ENCODE results near the gene GNG13.

GNG13 gene

DNA sequence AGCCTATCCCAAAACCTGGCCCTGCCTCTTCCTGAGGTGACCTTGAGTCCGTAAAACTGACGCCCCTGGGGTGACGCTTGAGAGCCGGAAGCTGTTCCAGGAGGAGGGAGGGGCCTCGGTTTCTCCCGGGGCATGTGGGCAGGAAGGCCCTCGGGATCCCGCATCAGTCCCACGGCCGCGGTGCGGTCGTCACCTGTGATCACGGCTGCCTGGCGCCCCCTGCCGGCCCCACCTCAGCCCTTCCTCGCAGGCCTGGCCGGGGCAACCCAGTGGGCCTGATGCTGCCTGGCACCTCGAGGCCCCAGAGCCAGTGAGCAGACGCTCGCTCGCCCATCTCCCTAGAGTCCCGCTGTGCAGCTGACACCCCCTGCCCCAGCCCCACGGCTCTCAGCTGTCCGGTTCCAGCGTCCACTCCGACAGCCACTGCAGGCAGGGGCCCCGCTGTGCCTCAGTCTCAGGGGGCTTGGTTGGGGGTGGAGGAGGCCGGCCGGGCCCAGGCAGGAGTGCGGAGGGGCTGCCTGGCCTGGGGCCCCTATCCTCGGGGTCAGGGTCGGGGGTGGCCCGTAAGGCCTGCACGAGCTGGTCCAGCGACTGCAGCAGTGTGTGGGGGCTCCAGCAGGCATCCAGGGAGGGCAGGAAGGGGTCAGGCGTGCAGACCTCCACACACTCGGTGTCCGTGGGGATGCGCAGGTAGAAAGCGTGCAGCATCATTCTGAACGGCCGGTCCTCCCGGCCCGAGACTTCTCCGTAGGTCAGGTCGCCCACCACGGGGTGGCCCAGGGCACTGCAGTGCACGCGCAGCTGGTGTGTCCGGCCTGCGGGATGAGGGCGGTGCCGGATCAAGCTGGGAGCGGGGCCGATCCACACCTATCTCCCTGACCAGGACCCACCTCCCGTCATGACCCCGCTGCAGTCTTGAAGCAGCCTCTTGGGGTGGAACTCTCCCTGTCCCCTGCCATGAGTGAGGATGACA lies 14.7 kb downstream of the GNG13 start:
- no CpG with 5 or more reads among the region's 58 CpGs for WGBS (ENCODE audit: insufficient coverage, insufficient read length)
- H3K27me3 ChIP-seq (ENCODE audit: control insufficient read depth, insufficient read depth, low read length) = no peaks in the 10 kb centered on the region
- H3K9me3 ChIP-seq (ENCODE audit: control insufficient read depth, insufficient read depth, low read length) = no peaks in the 10 kb centered on the region
- peaks cover 18% of the 10 kb centered on the region for H3K36me3 ChIP-seq (ENCODE audit: control insufficient read depth, insufficient read depth, low read length)
- peak; percentile 47 for DNase-seq (ENCODE audit: low read depth, low spot score)
- no peak overlapping the region for H3K27ac ChIP-seq (ENCODE audit: low read length)
- H3K4me1 ChIP-seq (ENCODE audit: control insufficient read depth, insufficient read depth, low read length) = no peaks in the 10 kb centered on the region; the same call in 1 of the 2 replicates
- H3K4me3 ChIP-seq (ENCODE audit: low read length) = no peak overlapping the region

DNA sequence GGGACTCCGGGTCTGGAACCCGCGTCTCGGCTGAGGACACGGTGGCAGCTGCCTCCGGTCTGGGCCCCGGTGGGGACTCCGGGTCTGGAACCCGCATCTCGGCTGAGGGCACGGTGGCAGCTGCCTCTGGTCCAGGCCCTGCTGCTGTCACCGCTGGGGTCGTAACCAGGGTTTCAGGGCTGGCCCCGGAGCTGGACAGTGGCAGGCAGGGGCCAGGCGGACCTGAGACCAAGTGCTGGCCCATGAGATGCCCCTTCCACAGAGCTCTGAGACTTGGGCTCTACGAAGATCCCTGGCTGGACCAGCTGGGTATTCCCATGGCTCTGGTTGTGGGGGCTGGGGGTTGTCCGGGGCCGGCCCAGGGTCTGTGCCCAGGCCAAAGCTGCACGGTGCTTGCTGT lies 16.1 kb downstream of the GNG13 start:
- WGBS (ENCODE audit: insufficient coverage, insufficient read length) = no CpG with 5 or more reads among the region's 19 CpGs
- DNase-seq (ENCODE audit: low read depth, low spot score) = no peak
- no peaks in the 10 kb centered on the region; the same call in 1 of the 2 replicates for H3K4me1 ChIP-seq (ENCODE audit: control insufficient read depth, insufficient read depth, low read length)
- H3K9me3 ChIP-seq (ENCODE audit: control insufficient read depth, insufficient read depth, low read length) = no peaks in the 10 kb centered on the region
- H3K27ac ChIP-seq (ENCODE audit: low read length) = no peak overlapping the region
- no peak overlapping the region for H3K4me3 ChIP-seq (ENCODE audit: low read length)
- peaks cover 10% of the 10 kb centered on the region; the same call in 1 of the 2 replicates for H3K36me3 ChIP-seq (ENCODE audit: control insufficient read depth, insufficient read depth, low read length)
- H3K27me3 ChIP-seq (ENCODE audit: control insufficient read depth, insufficient read depth, low read length) = no peaks in the 10 kb centered on the region

DNA sequence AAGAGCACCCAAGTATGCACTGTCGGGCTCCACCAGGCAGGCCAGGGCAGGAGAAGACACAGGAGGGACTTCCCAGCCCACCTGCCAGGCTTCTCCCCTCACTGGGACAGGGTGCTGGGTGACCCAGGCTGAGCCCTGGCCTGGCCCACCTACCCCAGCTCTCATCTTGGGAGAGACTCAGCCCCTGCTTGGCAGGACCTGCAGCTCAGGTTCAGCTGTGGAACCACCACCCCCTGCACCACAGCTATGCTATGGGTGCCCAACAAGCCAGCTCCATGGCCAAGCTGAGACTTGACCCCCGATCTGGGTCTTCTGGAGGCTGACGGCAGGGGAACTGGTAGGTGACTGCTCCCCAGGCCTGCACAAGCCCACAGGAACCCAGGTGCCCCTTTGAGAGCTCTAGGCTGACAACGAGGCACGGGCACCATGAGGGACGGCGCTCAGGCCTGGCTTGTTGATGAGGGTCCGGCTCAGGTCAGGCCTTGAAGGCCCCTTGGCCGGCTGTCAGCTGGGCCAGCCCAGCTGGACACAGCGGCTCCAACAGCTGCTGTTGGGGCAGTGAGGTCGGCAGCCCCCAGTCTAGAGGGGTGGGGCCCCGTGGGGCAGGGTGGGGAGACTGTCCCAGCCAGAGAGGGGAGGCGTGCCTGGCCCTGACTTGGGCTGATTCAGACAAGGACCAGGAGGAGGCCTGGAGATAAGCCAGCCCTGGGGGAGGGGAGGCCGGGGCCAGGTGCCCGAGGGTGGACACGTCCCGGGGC lies 17.0 kb downstream of the GNG13 start:
- Histone ChIP-seq H3K27ac (ENCODE audit: low read length) (no peak overlapping the region), H3K4me1 (ENCODE audit: control insufficient read depth, insufficient read depth, low read length) (no peaks in the 10 kb centered on the region; the same call in 1 of the 2 replicates), H3K27me3 (ENCODE audit: control insufficient read depth, insufficient read depth, low read length) (no peaks in the 10 kb centered on the region), H3K9me3 (ENCODE audit: control insufficient read depth, insufficient read depth, low read length) (no peaks in the 10 kb centered on the region), H3K36me3 (ENCODE audit: control insufficient read depth, insufficient read depth, low read length) (peaks cover 10% of the 10 kb centered on the region; the same call in 1 of the 2 replicates), H3K4me3 (ENCODE audit: low read length) (no peak overlapping the region)
- no peak for DNase-seq (ENCODE audit: low read depth, low spot score)
- WGBS (ENCODE audit: insufficient coverage, insufficient read length) = no CpG with 5 or more reads among the region's 17 CpGs

DNA sequence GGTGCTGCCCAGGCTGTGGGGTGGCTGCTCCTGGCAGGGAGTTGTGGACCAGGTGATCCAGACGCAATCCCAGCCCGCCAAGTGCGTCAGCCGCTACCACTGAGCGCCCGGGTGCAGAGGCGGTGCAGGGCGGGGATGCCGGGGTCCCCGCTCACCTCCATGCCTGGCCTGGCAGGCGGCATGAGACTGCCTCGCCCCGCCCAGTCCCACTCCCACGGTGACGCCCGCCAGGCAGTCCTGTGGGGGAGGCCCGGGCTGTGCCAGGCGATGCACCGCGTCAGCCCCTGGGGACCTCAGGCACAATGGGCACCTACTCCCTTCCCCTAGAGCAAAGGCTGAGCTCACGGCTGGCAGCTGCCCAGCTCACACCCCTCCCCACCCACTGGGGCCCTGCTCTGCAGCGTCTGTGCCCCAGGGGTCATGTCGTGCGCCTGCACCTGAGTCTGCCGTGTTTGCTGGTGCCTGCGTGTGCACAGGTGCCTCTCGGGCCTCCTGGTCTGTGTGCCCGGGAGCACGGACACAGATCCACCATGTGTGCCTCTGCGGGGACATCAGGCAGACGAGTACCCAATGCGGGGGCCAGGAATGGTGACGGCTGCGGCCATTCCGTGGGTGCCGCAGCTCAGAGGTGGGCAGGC lies 17.6 kb downstream of the GNG13 start:
- no peak for DNase-seq (ENCODE audit: low read depth, low spot score)
- Histone ChIP-seq H3K4me3 (ENCODE audit: low read length) (no peak overlapping the region), H3K9me3 (ENCODE audit: control insufficient read depth, insufficient read depth, low read length) (no peaks in the 10 kb centered on the region), H3K4me1 (ENCODE audit: control insufficient read depth, insufficient read depth, low read length) (no peaks in the 10 kb centered on the region; the same call in 1 of the 2 replicates), H3K27me3 (ENCODE audit: control insufficient read depth, insufficient read depth, low read length) (no peaks in the 10 kb centered on the region), H3K36me3 (ENCODE audit: control insufficient read depth, insufficient read depth, low read length) (peaks cover 10% of the 10 kb centered on the region; the same call in 1 of the 2 replicates), H3K27ac (ENCODE audit: low read length) (no peak overlapping the region)
- no CpG with 5 or more reads among the region's 36 CpGs for WGBS (ENCODE audit: insufficient coverage, insufficient read length)

DNA sequence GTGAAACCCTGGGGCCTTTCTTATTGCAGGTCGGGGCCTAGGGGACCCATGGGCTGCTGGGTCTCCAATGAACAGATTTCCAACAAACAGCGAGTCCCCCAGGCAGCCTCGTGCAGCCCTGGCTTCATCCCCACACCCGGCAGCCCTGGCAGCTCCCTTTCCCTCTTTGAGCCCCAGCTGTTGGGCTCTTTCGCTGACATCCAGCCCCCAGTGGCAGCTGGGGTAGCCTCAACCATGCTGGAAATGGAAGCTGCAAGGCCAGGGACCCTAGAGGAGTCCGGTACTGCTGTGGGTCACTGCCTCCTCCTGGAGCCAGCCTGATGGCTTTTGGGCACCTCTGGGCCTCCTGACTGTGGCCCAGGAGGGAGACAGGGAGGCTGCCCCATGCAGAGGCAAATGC lies 18.3 kb downstream of the GNG13 start:
- Histone ChIP-seq H3K27ac (ENCODE audit: low read length) (no peak overlapping the region), H3K36me3 (ENCODE audit: control insufficient read depth, insufficient read depth, low read length) (peaks cover 10% of the 10 kb centered on the region; the same call in 1 of the 2 replicates), H3K4me3 (ENCODE audit: low read length) (no peak overlapping the region), H3K9me3 (ENCODE audit: control insufficient read depth, insufficient read depth, low read length) (no peaks in the 10 kb centered on the region), H3K27me3 (ENCODE audit: control insufficient read depth, insufficient read depth, low read length) (no peaks in the 10 kb centered on the region), H3K4me1 (ENCODE audit: control insufficient read depth, insufficient read depth, low read length) (no peaks in the 10 kb centered on the region)
- DNase-seq (ENCODE audit: low read depth, low spot score) = no peak
- WGBS (ENCODE audit: insufficient coverage, insufficient read length) = no CpG with 5 or more reads among the region's 6 CpGs

DNA sequence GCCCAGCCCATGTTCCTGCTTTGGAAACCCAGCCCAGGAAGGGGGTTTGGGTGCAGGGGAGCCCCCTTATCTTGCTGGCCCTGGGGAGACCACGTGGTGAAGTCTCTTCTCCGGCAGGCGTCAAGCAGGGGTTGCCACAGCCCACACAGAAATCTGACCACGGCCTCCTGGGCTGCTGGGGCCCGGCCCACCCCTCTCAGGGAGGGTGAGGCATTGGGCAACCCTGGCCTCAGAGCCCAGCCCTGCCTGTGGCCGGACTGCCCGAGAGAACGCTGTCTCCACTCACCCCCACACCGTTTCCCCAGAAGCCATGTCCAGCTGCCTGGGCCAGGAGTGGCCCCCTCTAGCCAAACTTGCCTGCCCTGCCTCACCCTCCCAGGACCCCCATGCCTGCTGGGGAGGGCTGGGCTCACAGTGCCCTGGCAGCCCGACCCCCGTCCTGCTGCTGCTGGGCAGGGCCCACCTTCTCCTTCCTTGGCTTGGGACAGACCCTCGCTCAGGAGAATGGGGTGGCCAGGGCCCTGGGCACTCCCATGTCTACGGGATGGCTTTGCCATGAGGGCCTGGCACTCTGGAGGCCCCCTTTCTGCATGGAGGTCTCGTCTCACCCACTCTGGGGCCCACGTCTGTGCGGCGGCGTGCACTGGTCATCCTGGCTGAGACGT lies 19.1 kb downstream of the GNG13 start:
- H3K27me3 ChIP-seq (ENCODE audit: control insufficient read depth, insufficient read depth, low read length) = no peaks in the 10 kb centered on the region
- no peaks in the 10 kb centered on the region for H3K4me1 ChIP-seq (ENCODE audit: control insufficient read depth, insufficient read depth, low read length)

DNA sequence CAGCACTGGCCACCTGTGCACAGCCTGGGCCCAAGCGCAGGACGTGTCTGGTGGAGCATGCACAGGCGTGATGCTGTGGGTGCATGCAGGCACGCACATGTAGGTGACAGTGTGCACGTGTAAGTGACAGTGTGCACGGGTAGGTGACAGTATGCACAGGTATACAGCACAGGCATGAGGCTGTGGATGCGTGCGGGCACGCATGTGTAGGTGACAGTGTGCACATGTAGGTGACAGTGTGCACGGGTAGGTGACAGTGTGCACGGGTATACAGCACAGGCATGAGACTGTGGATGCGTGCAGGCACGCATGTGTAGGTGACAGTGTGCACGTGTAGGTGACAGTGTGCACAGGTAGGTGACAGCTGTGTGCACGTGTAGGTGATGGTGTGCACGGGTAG lies 20.2 kb downstream of the GNG13 start:
- Histone ChIP-seq H3K27me3 (ENCODE audit: control insufficient read depth, insufficient read depth, low read length) (no peaks in the 10 kb centered on the region), H3K4me1 (ENCODE audit: control insufficient read depth, insufficient read depth, low read length) (no peaks in the 10 kb centered on the region), H3K36me3 (ENCODE audit: control insufficient read depth, insufficient read depth, low read length) (no peaks in the 10 kb centered on the region), H3K4me3 (ENCODE audit: low read length) (no peak overlapping the region), H3K27ac (ENCODE audit: low read length) (no peak overlapping the region), H3K9me3 (ENCODE audit: control insufficient read depth, insufficient read depth, low read length) (no peaks in the 10 kb centered on the region)
- no peak for DNase-seq (ENCODE audit: low read depth, low spot score)
- WGBS (ENCODE audit: insufficient coverage, insufficient read length) = no CpG with 5 or more reads among the region's 16 CpGs

More for the DNA sequence above, 19.1 kb downstream of the GNG13 start:
- no peak overlapping the region for H3K4me3 ChIP-seq (ENCODE audit: low read length)
- H3K27ac ChIP-seq (ENCODE audit: low read length) = no peak overlapping the region
- H3K9me3 ChIP-seq (ENCODE audit: control insufficient read depth, insufficient read depth, low read length) = no peaks in the 10 kb centered on the region
- H3K36me3 ChIP-seq (ENCODE audit: control insufficient read depth, insufficient read depth, low read length) = peaks cover 5% of the 10 kb centered on the region; the same call in 1 of the 2 replicates
- no CpG with 5 or more reads among the region's 19 CpGs for WGBS (ENCODE audit: insufficient coverage, insufficient read length)
- no peak for DNase-seq (ENCODE audit: low read depth, low spot score)

DNA sequence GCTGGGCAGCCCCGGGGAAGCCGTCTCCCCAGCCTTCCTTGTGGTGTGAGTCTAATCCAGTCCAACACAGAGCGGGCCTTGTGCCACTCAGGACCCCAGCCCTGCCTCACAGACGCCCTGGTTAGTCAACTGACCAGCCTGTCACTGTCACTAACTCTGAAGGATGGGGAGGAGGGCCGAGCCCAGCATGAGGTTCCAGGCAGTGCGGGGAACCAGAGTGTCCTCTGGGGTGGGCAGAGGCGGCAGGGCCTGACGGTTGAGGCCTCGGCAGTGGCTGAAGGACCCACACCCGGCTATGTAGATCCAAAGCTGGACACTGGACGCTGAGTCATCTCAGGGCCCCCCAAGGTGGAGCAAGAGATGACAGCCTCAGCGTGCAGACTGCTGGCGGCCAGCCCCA lies 21.0 kb downstream of the GNG13 start:
- H3K27ac ChIP-seq (ENCODE audit: low read length) = no peak overlapping the region
- no peaks in the 10 kb centered on the region for H3K27me3 ChIP-seq (ENCODE audit: control insufficient read depth, insufficient read depth, low read length)
- H3K4me1 ChIP-seq (ENCODE audit: control insufficient read depth, insufficient read depth, low read length) = no peaks in the 10 kb centered on the region; the same call in 1 of the 2 replicates
- no CpG with 5 or more reads among the region's 13 CpGs for WGBS (ENCODE audit: insufficient coverage, insufficient read length)
- no peaks in the 10 kb centered on the region for H3K9me3 ChIP-seq (ENCODE audit: control insufficient read depth, insufficient read depth, low read length)
- H3K36me3 ChIP-seq (ENCODE audit: control insufficient read depth, insufficient read depth, low read length) = peaks cover 2% of the 10 kb centered on the region; the same call in 1 of the 2 replicates
- H3K4me3 ChIP-seq (ENCODE audit: low read length) = no peak overlapping the region
- DNase-seq (ENCODE audit: low read depth, low spot score) = no peak

DNA sequence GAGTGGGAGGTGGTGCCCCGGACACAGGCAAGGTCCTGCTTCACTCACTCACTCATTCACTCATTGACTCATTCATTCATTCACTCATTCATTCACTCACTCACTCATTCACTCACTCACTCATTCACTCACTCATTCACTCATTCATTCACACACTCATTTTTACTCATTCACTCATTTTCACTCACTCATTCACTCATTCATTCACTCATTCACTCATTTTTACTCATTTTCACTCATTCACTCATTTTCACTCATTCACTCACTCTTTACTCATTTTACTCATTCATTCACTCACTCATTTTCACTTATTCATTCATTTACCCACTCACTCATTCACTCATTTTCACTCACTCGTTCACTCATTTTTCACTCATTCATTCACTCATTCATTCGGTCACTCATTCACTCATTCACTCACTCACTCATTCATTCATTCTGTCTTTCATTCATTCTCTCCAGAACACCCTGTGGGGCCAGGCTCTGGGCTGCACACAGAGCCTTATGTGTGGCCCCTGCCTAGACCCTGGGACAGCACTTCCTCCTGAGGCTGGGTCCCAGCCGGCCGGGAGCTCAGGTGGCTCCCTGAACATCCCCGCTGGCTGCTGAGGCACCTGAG lies 21.5 kb downstream of the GNG13 start:
- Histone ChIP-seq H3K27ac (ENCODE audit: low read length) (no peak overlapping the region), H3K4me1 (ENCODE audit: control insufficient read depth, insufficient read depth, low read length) (no peaks in the 10 kb centered on the region; the same call in 1 of the 2 replicates), H3K27me3 (ENCODE audit: control insufficient read depth, insufficient read depth, low read length) (no peaks in the 10 kb centered on the region), H3K36me3 (ENCODE audit: control insufficient read depth, insufficient read depth, low read length) (peaks cover 3% of the 10 kb centered on the region; the same call in 1 of the 2 replicates), H3K9me3 (ENCODE audit: control insufficient read depth, insufficient read depth, low read length) (no peaks in the 10 kb centered on the region), H3K4me3 (ENCODE audit: low read length) (no peak overlapping the region)
- 100% methylated on average over 2 of the region's 6 CpGs for WGBS (ENCODE audit: insufficient coverage, insufficient read length)
- no peak for DNase-seq (ENCODE audit: low read depth, low spot score)

Data from iPS DF 6.9 (cell line).